ENCODE data around the gene TTL.
"Not testable (repeated sequence)": the region's sequence is repeated elsewhere in the genome, so short reads cannot be mapped to it uniquely, and the experiment has no call there.

Gene TTL

GRCh38 chr2:112500850-112501484, 19.0 kb downstream of the TTL start:
- H3K27ac Mint-ChIP-seq (ENCODE audit: low read depth); H3K27me3 Mint-ChIP-seq; H3K4me1 Mint-ChIP-seq; H3K4me3 Mint-ChIP-seq; H3K9me3 Mint-ChIP-seq; H3K36me3 Mint-ChIP-seq (ENCODE audit: insufficient read depth): not testable (repeated sequence)
- ATAC-seq (replicated peaks; ENCODE audit: extremely low read depth, poor library complexity, severe bottlenecking) (peak; percentile 65), DNase-seq (ENCODE audit: low spot score in 2 of 2) (peak in 1 of 2 donors; percentile 31)

DNA sequence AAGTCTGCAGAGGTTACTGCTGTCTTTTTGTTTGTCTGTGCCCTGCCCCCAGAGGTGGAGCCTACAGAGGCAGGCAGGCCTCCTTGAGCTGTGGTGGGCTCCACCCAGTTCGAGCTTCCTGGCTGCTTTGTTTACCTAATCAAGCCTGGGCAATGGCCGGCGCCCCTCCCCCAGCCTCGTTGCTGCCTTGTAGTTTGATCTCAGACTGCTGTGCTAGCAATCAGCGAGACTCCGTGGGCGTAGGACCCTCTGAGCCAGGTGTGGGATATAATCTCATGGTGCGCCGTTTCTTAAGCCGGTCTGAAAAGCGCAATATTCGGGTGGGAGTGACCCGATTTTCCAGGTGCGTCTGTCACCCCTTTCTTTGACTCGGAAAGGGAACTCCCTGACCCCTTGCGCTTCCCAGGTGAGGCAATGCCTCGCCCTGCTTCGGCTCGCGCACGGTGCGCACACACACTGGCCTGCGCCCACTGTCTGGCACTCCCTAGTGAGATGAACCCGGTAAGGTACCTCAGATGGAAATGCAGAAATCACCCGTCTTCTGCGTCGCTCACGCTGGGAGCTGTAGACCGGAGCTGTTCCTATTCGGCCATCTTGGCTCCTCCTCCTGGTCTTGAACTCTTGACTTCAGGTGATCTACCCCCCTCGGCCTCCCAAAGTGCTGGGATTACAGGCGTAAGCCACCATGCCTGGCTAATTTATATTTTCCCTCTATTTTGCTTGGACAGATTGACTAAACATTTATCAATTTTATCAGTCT, 27.5 kb downstream of the TTL start:
- not testable (repeated sequence) for H3K4me1 Mint-ChIP-seq
- peak overlapping the region; percentile 16 for H3K27ac Mint-ChIP-seq (ENCODE audit: low read depth)

GRCh38 chr2:112516801-112517200, 34.8 kb downstream of the TTL start:
- no peak for DNase-seq (ENCODE audit: low spot score in 2 of 2)
- H3K27me3 Mint-ChIP-seq, result no peaks in the 10 kb centered on the region
- ATAC-seq (replicated peaks; ENCODE audit: extremely low read depth, poor library complexity, severe bottlenecking), result no peak
- H3K36me3 Mint-ChIP-seq (ENCODE audit: insufficient read depth), result peaks cover 8% of the 10 kb centered on the region
- H3K4me1 Mint-ChIP-seq, result no peaks in the 10 kb centered on the region
- no peak overlapping the region for H3K4me3 Mint-ChIP-seq
- H3K27ac Mint-ChIP-seq (ENCODE audit: low read depth), result no peak overlapping the region
- no peaks in the 10 kb centered on the region for H3K9me3 Mint-ChIP-seq

More for the DNA sequence above, 27.5 kb downstream of the TTL start:
- not testable (repeated sequence) for DNase-seq (ENCODE audit: low spot score in 2 of 2); H3K36me3 Mint-ChIP-seq (ENCODE audit: insufficient read depth); H3K9me3 Mint-ChIP-seq; ATAC-seq (replicated peaks; ENCODE audit: extremely low read depth, poor library complexity, severe bottlenecking); H3K27me3 Mint-ChIP-seq; H3K4me3 Mint-ChIP-seq

DNA sequence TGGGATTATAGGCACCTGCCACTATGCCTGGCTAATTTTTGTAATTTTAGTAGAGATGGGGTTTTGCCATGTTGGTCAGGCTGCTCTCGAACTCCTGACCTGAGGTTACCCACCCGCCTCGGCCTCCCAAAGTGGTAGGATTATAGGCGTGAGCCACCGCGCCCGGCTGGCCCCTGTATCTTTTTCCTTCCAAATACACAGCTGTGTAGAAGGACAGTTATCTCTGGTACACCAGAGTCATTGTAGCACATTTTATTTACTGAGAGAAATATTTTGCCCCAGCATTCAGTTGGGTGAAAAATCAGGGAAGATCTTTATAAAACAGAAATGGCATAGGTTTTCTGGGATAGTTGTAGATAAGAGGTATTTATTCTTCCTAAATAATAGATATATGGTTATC, 36.9 kb downstream of the TTL start:
- Mint-ChIP-seq H3K27me3 (no peaks in the 10 kb centered on the region), H3K4me3 (no peak overlapping the region)

GRCh38 chr2:112519506-112519905, 37.5 kb downstream of the TTL start:
- Mint-ChIP-seq H3K27me3 (no peaks in the 10 kb centered on the region), H3K27ac (ENCODE audit: low read depth) (no peak overlapping the region), H3K4me1 (no peaks in the 10 kb centered on the region), H3K4me3 (no peak overlapping the region), H3K9me3 (no peaks in the 10 kb centered on the region), H3K36me3 (ENCODE audit: insufficient read depth) (peaks cover 9% of the 10 kb centered on the region)
- ATAC-seq (replicated peaks; ENCODE audit: extremely low read depth, poor library complexity, severe bottlenecking), result no peak
- DNase-seq (ENCODE audit: low spot score in 2 of 2), result no peak

More for the DNA sequence above, 36.9 kb downstream of the TTL start:
- Mint-ChIP-seq H3K9me3 (no peaks in the 10 kb centered on the region), H3K4me1 (no peaks in the 10 kb centered on the region), H3K27ac (ENCODE audit: low read depth) (no peak overlapping the region), H3K36me3 (ENCODE audit: insufficient read depth) (peaks cover 9% of the 10 kb centered on the region)
- no peak for ATAC-seq (replicated peaks; ENCODE audit: extremely low read depth, poor library complexity, severe bottlenecking)
- no peak for DNase-seq (ENCODE audit: low spot score in 2 of 2)

- H3K4me3 Mint-ChIP-seq, result no peak overlapping the region
- H3K27me3 Mint-ChIP-seq, result no peaks in the 10 kb centered on the region
- peaks cover 9% of the 10 kb centered on the region for H3K36me3 Mint-ChIP-seq (ENCODE audit: insufficient read depth)
- no peaks in the 10 kb centered on the region for H3K4me1 Mint-ChIP-seq
- DNase-seq (ENCODE audit: low spot score in 2 of 2) (no peak), ATAC-seq (replicated peaks; ENCODE audit: extremely low read depth, poor library complexity, severe bottlenecking) (no peak)
- H3K27ac Mint-ChIP-seq (ENCODE audit: low read depth), result no peak overlapping the region
- no peaks in the 10 kb centered on the region for H3K9me3 Mint-ChIP-seq
Measured at GRCh38 chr2:112520234-112520783, 38.4 kb downstream of the TTL start.

DNA sequence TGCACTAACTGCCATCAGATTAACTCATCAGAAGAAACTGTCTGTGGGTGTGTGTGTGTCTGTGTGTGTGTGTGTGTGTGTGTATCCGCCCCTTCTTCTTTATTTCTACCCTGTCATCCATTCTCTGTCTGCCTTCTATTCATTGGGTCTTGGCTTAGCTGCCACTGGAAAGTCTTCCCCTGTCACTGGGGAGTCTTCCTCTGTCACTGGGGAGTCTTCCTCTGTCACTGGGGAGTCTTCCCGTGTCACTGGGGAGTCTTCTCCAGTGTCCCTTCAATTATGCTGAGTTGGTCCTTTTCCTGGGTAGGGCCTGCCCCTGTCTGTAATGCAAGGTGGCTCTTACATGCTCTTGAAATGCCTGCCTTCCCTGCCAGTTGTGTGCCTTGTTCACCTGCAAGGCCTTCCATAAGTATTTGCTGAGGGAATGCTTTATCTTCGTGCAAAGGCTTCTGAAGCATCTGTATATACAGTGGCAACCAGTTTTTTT, 41.4 kb downstream of the TTL start:
- no peak overlapping the region for H3K4me3 Mint-ChIP-seq
- no peaks in the 10 kb centered on the region for H3K4me1 Mint-ChIP-seq
- ATAC-seq (replicated peaks; ENCODE audit: extremely low read depth, poor library complexity, severe bottlenecking), result no peak
- no peaks in the 10 kb centered on the region for H3K27me3 Mint-ChIP-seq
- no peak for DNase-seq (ENCODE audit: low spot score in 2 of 2)
- peaks cover 16% of the 10 kb centered on the region for H3K36me3 Mint-ChIP-seq (ENCODE audit: insufficient read depth)
- no peaks in the 10 kb centered on the region for H3K9me3 Mint-ChIP-seq
- no peak overlapping the region for H3K27ac Mint-ChIP-seq (ENCODE audit: low read depth)

GRCh38 chr2:112524276-112524675, 42.3 kb downstream of the TTL start:
- DNase-seq (ENCODE audit: low spot score in 2 of 2); H3K27me3 Mint-ChIP-seq; H3K4me3 Mint-ChIP-seq; H3K27ac Mint-ChIP-seq (ENCODE audit: low read depth); H3K4me1 Mint-ChIP-seq; ATAC-seq (replicated peaks; ENCODE audit: extremely low read depth, poor library complexity, severe bottlenecking); H3K9me3 Mint-ChIP-seq: not testable (repeated sequence)
- peaks cover 18% of the 10 kb centered on the region for H3K36me3 Mint-ChIP-seq (ENCODE audit: insufficient read depth)

DNA sequence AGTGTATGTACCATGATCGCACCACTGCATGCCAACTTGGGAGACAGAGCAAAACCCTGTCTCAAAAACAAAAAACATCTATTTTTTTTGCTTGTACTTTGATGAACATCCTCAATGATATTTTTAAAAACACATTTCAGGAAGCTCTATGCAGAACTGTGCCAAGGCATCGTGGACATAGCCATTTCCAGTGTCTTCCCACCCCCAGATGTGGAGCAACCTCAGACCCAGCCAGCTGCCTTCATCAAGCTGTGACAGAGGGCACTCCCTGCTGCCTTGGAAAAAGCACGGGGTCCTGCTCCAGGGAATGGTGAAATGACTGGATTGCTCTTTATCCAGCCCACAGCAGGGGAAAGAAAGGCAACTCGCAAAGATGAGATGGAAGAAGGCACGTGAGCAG, 46.6 kb downstream of the TTL start:
- Mint-ChIP-seq H3K4me1 (no peaks in the 10 kb centered on the region), H3K27ac (ENCODE audit: low read depth) (no peak overlapping the region), H3K27me3 (no peaks in the 10 kb centered on the region), H3K4me3 (no peak overlapping the region), H3K36me3 (ENCODE audit: insufficient read depth) (peaks cover 10% of the 10 kb centered on the region), H3K9me3 (no peaks in the 10 kb centered on the region)
- ATAC-seq (replicated peaks; ENCODE audit: extremely low read depth, poor library complexity, severe bottlenecking) (no peak), DNase-seq (ENCODE audit: low spot score in 2 of 2) (no peak)

DNA sequence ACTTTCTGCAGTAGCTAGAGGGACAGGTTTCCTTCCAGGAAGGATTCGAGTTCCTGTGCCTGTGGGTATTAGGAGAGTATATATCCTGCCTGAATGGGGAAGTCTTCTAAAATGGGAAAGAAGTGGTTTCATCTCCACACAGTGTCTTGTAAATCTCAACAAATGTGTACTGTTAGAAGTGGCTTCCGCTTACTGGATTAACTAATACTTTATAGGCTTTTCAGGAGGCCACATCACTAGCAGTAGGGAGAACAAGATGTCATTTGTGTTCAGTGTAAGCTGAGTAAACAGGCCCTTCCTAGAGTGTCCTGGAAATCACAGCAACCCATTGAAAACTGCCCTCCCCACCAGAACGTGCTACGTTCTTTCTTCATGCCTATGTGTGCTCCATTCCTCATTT, 47.8 kb downstream of the TTL start:
- H3K27ac Mint-ChIP-seq (ENCODE audit: low read depth), result no peak overlapping the region
- DNase-seq (ENCODE audit: low spot score in 2 of 2), result no peak
- no peak for ATAC-seq (replicated peaks; ENCODE audit: extremely low read depth, poor library complexity, severe bottlenecking)
- H3K4me3 Mint-ChIP-seq, result no peak overlapping the region
- no peaks in the 10 kb centered on the region for H3K27me3 Mint-ChIP-seq
- H3K36me3 Mint-ChIP-seq (ENCODE audit: insufficient read depth), result peaks cover 10% of the 10 kb centered on the region
- no peaks in the 10 kb centered on the region for H3K4me1 Mint-ChIP-seq
- no peaks in the 10 kb centered on the region for H3K9me3 Mint-ChIP-seq

DNA sequence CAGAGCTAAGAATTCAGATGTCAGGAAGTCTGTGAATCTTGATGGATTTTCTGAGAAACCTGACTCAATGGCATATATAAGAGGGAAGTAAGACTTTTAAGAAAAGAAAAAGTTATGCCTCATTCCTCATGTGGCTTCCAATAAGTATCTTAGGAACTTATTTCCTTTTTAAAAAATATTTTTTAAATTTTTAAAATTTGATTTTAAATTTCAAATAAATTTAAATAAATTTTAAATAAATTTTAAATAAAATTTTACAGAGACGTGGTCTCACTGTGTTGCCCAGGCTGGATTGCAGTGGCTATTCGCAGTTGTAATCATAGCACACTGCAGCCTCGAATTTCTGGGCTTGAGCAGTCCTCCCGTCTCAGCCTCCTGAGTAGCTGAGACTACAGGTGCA, 48.8 kb downstream of the TTL start:
- Mint-ChIP-seq H3K36me3 (ENCODE audit: insufficient read depth) (peaks cover 10% of the 10 kb centered on the region), H3K4me1 (no peaks in the 10 kb centered on the region), H3K27me3 (no peaks in the 10 kb centered on the region), H3K27ac (ENCODE audit: low read depth) (no peak overlapping the region), H3K9me3 (no peaks in the 10 kb centered on the region), H3K4me3 (no peak overlapping the region)
- DNase-seq (ENCODE audit: low spot score in 2 of 2) (no peak), ATAC-seq (replicated peaks; ENCODE audit: extremely low read depth, poor library complexity, severe bottlenecking) (no peak)

DNA sequence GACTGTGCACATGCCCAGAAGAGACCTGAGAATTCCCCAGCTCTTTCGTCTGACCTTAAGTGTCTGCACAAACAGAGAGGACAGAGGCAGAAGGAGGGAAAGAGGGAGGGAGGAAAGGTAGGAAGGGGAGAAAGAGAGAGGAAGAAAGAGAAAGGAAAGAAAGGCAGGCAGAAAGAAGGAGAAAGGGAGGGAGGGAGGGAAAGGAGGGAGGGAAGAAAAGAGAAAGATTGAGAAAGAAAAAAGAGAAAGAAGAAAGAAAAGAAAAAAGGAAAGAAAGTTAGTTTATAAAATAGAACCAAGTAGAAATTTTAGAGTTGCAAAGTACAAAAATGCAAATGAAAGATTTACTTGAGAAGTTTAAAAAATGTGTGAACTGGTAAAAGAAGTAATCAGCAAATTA, 52.9 kb downstream of the TTL start:
- no peak for ATAC-seq (replicated peaks; ENCODE audit: extremely low read depth, poor library complexity, severe bottlenecking)
- Mint-ChIP-seq H3K27ac (ENCODE audit: low read depth) (no peak overlapping the region), H3K9me3 (no peaks in the 10 kb centered on the region), H3K36me3 (ENCODE audit: insufficient read depth) (no peaks in the 10 kb centered on the region), H3K4me3 (no peak overlapping the region), H3K4me1 (no peaks in the 10 kb centered on the region), H3K27me3 (no peaks in the 10 kb centered on the region)
- no peak for DNase-seq (ENCODE audit: low spot score in 2 of 2)

- not testable (repeated sequence) for H3K4me1 Mint-ChIP-seq; DNase-seq (ENCODE audit: low spot score in 2 of 2); H3K4me3 Mint-ChIP-seq; H3K9me3 Mint-ChIP-seq; H3K27me3 Mint-ChIP-seq; H3K36me3 Mint-ChIP-seq (ENCODE audit: insufficient read depth); H3K27ac Mint-ChIP-seq (ENCODE audit: low read depth); ATAC-seq (replicated peaks; ENCODE audit: extremely low read depth, poor library complexity, severe bottlenecking)
Measured at GRCh38 chr2:112536665-112537064, 54.7 kb downstream of the TTL start.
